K562 (cell line): ENCODE results near the gene ARHGEF4. TPM values are rescaled to one million over a fixed set of nuclear protein-coding genes. Genes with fewer than 3 reads are reported as not detected.

Experiments used
- ATAC-seq: fragments of 200-7000 bp; cut with Tn5 transposase; 3 replicates; pipeline ENCODE4 v1.9.1; 2020; ENCODE audit warnings: moderate library complexity
- BruUV-seq: library from RNA; stranded (reverse); fragments of 400-500 nt; replicated peaks from 2 replicates; lab custom pipeline; 2021; lab: Mats Ljungman, UMichigan
- CTCF ChIA-PET: fragments of 300-600 bp; formaldehyde crosslinking; extraction: SDS; loops from one replicate; lab custom pipeline; 2021; ENCODE audit warnings: low intra/inter-chr PET ratio; lab: Yijun Ruan, JAX
- POLR2A ChIA-PET: fragments of 300-600, 350-650 bp; sonication (Branson Sonifier 250); formaldehyde crosslinking; extraction: SDS; loops from one replicate; lab custom pipeline; 2021; ENCODE audit warnings: antibody characterized with exemption, inconsistent platforms; lab: Yijun Ruan, JAX
- DNase-seq, 4 experiments: peaks; one replicate each; pipeline versions ENCODE4 v3.0.0 to v3.0.0-alpha.2; 2011 to 2018; ENCODE audit warnings: low spot score in 3 of 4, mixed read lengths in 3 of 4; ENCODE audit errors: extremely low read depth in 1 of 4
- FAIRE-seq: peaks from 2 replicates; lab custom pipeline; 2011; peaks lifted over from hg19 to GRCh38; lab: Jason Lieb, UNC
- H2AFZ ChIP-seq: 2 replicates; pipeline ENCODE4 v1.6.0; 2011; ENCODE audit warnings: low read depth, low read length, control low read depth, inconsistent platforms
- H3K27ac ChIP-seq: fragments of 200-600 bp; 3 replicates; pipeline ENCODE4 v1.8.0; 2011; ENCODE audit warnings: low read depth, mild to moderate bottlenecking, control low read depth, inconsistent platforms, low read length, moderate library complexity, mixed read lengths; ENCODE audit errors: extremely low read depth
- H3K27me3 ChIP-seq, 2 experiments: fragments of 300-600 bp in 1 of 2; 2 replicates in 1 of 2; 3 replicates in 1 of 2; pipeline versions ENCODE4 v1.6.0 to v1.8.0; 2011; ENCODE audit warnings: inconsistent platforms in 2 of 2, low read length in 2 of 2, mild to moderate bottlenecking in 1 of 2, mixed read lengths in 1 of 2, moderate library complexity in 1 of 2; ENCODE audit not compliant: control insufficient read depth in 2 of 2, insufficient read depth in 2 of 2
- H3K36me3 ChIP-seq: fragments of 300-600 bp; 3 replicates; pipeline ENCODE4 v1.8.0; 2011; ENCODE audit warnings: mild to moderate bottlenecking, low read length, inconsistent platforms; ENCODE audit not compliant: control insufficient read depth, insufficient read depth
- H3K4me1 ChIP-seq, 2 experiments: fragments of 200-600 bp in 1 of 2; replicated peaks in 1 of 2; 2 replicates in 1 of 2; 3 replicates in 1 of 2; pipeline versions ENCODE4 v1.5.1 to v1.8.0; 2011; ENCODE audit warnings: inconsistent platforms in 2 of 2, low read length in 2 of 2, mild to moderate bottlenecking in 1 of 2, mixed read lengths in 1 of 2, moderate library complexity in 1 of 2; ENCODE audit not compliant: control insufficient read depth in 2 of 2, insufficient read depth in 2 of 2
- H3K4me2 ChIP-seq: 2 replicates; pipeline ENCODE4 v1.6.1; 2011; ENCODE audit warnings: low read length, control low read depth, inconsistent platforms, mixed read lengths; ENCODE audit not compliant: insufficient read depth
- H3K4me3 ChIP-seq: fragments of 200-600 bp; sonication (generic), shearing (Covaris generic); 2 replicates; pipeline ENCODE4 v1.5.1; 2016; ENCODE audit warnings: control low read depth, inconsistent platforms
- H3K79me2 ChIP-seq: fragments of 200-600 bp; 3 replicates; pipeline ENCODE4 v1.8.0; 2011; ENCODE audit warnings: low read length, inconsistent platforms; ENCODE audit not compliant: control insufficient read depth, insufficient read depth
- H3K9ac ChIP-seq, 2 experiments: 2 replicates each; pipeline versions ENCODE4 v1.6.0 to v1.6.1; 2011; ENCODE audit warnings: low read depth in 2 of 2, low read length in 2 of 2, control low read depth in 1 of 2, inconsistent platforms in 1 of 2, mild to moderate bottlenecking in 1 of 2, mixed read lengths in 1 of 2; ENCODE audit not compliant: insufficient read depth in 1 of 2
- H3K9me1 ChIP-seq: one replicate; pipeline ENCODE4 v1.6.0; 2011; ENCODE audit warnings: inconsistent platforms, mild to moderate bottlenecking, low read length, moderate library complexity; ENCODE audit not compliant: control insufficient read depth, insufficient read depth
- H3K9me3 ChIP-seq: replicated peaks from 2 replicates; pipeline ENCODE4 v1.5.1; 2011; ENCODE audit warnings: low read depth, low read length, inconsistent platforms; ENCODE audit not compliant: control insufficient read depth, insufficient read depth
- H4K20me1 ChIP-seq: replicated peaks from 2 replicates; pipeline ENCODE4 v1.6.1; 2011; ENCODE audit warnings: low read length, inconsistent platforms, mixed read lengths; ENCODE audit not compliant: control insufficient read depth, insufficient read depth
- AFF4 ChIP-seq: sonication (generic); formaldehyde crosslinking; IDR thresholded peaks from 2 replicates; pipeline ENCODE4 v1.8.0; 2023; ENCODE audit warnings: mild to moderate bottlenecking, missing genetic modification reagents
- CSDE1 ChIP-seq, 2 experiments: fragments of 450-650 bp; IDR thresholded peaks; 2 replicates each; pipeline ENCODE4 v1.6.1; 2016; ENCODE audit warnings: mild to moderate bottlenecking in 1 of 2
- DIDO1 ChIP-seq: fragments of 450-650 bp; IDR thresholded peaks from 2 replicates; pipeline ENCODE4 v1.6.1; 2016; ENCODE audit warnings: low read depth, missing biosample characterization, missing genetic modification characterization
- EP300 ChIP-seq: IDR thresholded peaks from 2 replicates; pipeline ENCODE4 v1.6.1; 2012; ENCODE audit warnings: low read length, improper control_type of control experiment
- KAT2B ChIP-seq: IDR thresholded peaks from one replicate; pipeline ENCODE4 v1.6.1; 2012; ENCODE audit warnings: low read depth, mild to moderate bottlenecking, control low read depth, inconsistent platforms, low read length, moderate library complexity
- MLX ChIP-seq, 2 experiments: fragments of 450-650 bp in 1 of 2; sonication (generic) in 1 of 2; formaldehyde crosslinking; conservative IDR thresholded peaks; 2 replicates each; pipeline versions ENCODE4 v1.4.0 to v1.8.1; 2020 to 2022; ENCODE audit warnings: mild to moderate bottlenecking in 1 of 2, missing genetic modification reagents in 1 of 2
- MNT ChIP-seq, 2 experiments: fragments of 450-650 bp; conservative IDR thresholded peaks; 2 replicates each; pipeline ENCODE4 v1.6.1; 2017; ENCODE audit warnings: mild to moderate bottlenecking in 2 of 2, moderate library complexity in 2 of 2
- NCOA1 ChIP-seq: fragments of 450-650 bp; IDR thresholded peaks from 2 replicates; pipeline ENCODE4 v1.6.1; 2016; ENCODE audit warnings: low read depth
- PRMT5 ChIP-seq: sonication (generic); formaldehyde crosslinking; IDR thresholded peaks from 2 replicates; pipeline ENCODE4 v1.5.0; 2020; ENCODE audit warnings: missing genetic modification reagents
- TCF3 ChIP-seq: sonication (generic); formaldehyde crosslinking; IDR thresholded peaks from 2 replicates; pipeline ENCODE4 v1.4.0; 2020; ENCODE audit warnings: mild to moderate bottlenecking, missing genetic modification reagents
- THRA ChIP-seq: fragments of 450-650 bp; IDR thresholded peaks from 2 replicates; pipeline ENCODE4 v1.6.1; 2017; ENCODE audit warnings: mild to moderate bottlenecking, moderate library complexity
- ZFP1 ChIP-seq: fragments of 450-650 bp; formaldehyde crosslinking; IDR thresholded peaks from 2 replicates; pipeline ENCODE4 v1.4.0; 2020; ENCODE audit warnings: mild to moderate bottlenecking, mixed read lengths
- ZNF57 ChIP-seq: fragments of 450-650 bp; formaldehyde crosslinking; IDR thresholded peaks from 2 replicates; pipeline ENCODE4 v1.4.0; 2020; ENCODE audit warnings: mild to moderate bottlenecking, moderate library complexity
- ZNF707 ChIP-seq: fragments of 250-450 bp; sonication (Bioruptor Pico); conservative IDR thresholded peaks from 2 replicates; pipeline ENCODE4 v1.8.0; 2022; ENCODE audit warnings: inconsistent platforms, mild to moderate bottlenecking, moderate library complexity
- WGBS: fragments of 100-300 bp; shearing (Covaris generic); methylation state at CpG from one replicate; pipeline ENCODE4 v1.1.6; 2016; ENCODE audit warnings: low coverage, mixed read lengths; ENCODE audit not compliant: insufficient coverage; ENCODE audit errors: missing lambda C conversion rate; 5-methylcytosine and 5-hydroxymethylcytosine counted together
- in situ Hi-C: fragments of 300-500 bp; cut with MboI; formaldehyde crosslinking; loops from 4 replicates; pipeline ENCODE4 v1.15.0; 2018; ENCODE audit warnings: inconsistent platforms, mixed read lengths
- intact Hi-C: fragments of 100-400 bp; cut with micrococcal nuclease; formaldehyde crosslinking; loops from 2 replicates; pipeline ENCODE4 v1.14.2; 2022
- polyA plus RNA-seq, 8 experiments: library from polyadenylated mRNA; depleted of rRNA in 4 of 8; stranded (reverse) in 5 of 8; unstranded in 3 of 8; fragments of >200 nt; fragmentation: Nextera tagmentation in 2 of 8; fragmentation: Illumina TruSeq in 1 of 8; extraction: Ambion mirVana in 2 of 8; extraction: Trizol in 1 of 8; gene quantifications; 2 replicates each; pipeline versions ENCODE4 v1.2.1 to v1.2.3, GENCODE V29; 2011 to 2014; ENCODE audit warnings: inconsistent platforms in 1 of 8, missing spikeins in 1 of 8
- total RNA-seq, 7 experiments: library from RNA; depleted of rRNA in 6 of 7; stranded (reverse); fragments of >200 nt in 6 of 7; fragmentation: Illumina TruSeq in 2 of 7; extraction: Trizol in 2 of 7; gene quantifications; 2 replicates each; pipeline versions ENCODE4 v1.2.1 to v1.2.3, GENCODE V29; 2011 to 2021; ENCODE audit warnings: low replicate concordance in 1 of 7

Gene ARHGEF4
- total and polyA plus RNA-seq, 9 of the 15 experiments (the other 6 are each of a cell fraction or from before 2014, with no cell fraction given): not detected

GRCh38 chr2:130834091-130834930 is 2.4 kb upstream of the ARHGEF4 start:
- peaks cover 0 to 12% of the 10 kb centered on the region in 2 experiments; a peak in 2 of 5 replicates for H3K4me1 ChIP-seq
- intact Hi-C loops (no loop called here), in situ Hi-C loops (no loop called here)
- no peaks in the 10 kb centered on the region for H3K9me1 ChIP-seq
- no peak overlapping the region for H3K9ac ChIP-seq
- no peaks in the 10 kb centered on the region for H3K79me2 ChIP-seq
- FAIRE-seq: no peak
- H3K4me2 ChIP-seq: no peak overlapping the region
- CTCF ChIA-PET: no interaction called here
- H4K20me1 ChIP-seq: peaks cover 9% of the 10 kb centered on the region; the same call in 1 of the 2 replicates
- no peak overlapping the region for H2AFZ ChIP-seq
- no peak for DNase-seq
- no peak for ATAC-seq
- BruUV-seq: no TSS peak
- H3K9me3 ChIP-seq: no peaks in the 10 kb centered on the region
- no peak overlapping the region for H3K4me3 ChIP-seq
- 1% methylated on average over 18 of the region's 18 CpGs for WGBS
- H3K27me3 ChIP-seq: peaks cover 17 to 69% of the 10 kb centered on the region in 2 experiments; a peak in 4 of 5 replicates
- no peaks in the 10 kb centered on the region for H3K36me3 ChIP-seq
- no peak overlapping the region for H3K27ac ChIP-seq
- POLR2A ChIA-PET: no interaction called here
- TF ChIP-seq NCOA1 (no peak), AFF4 (CRISPR knock-in tag) (no peak), MNT (conservative IDR thresholded peaks at IDR 0.05) (no peak), TCF3 (CRISPR knock-in tag) (no peak), ZNF707 (CRISPR knock-in tag) (no peak), MLX (CRISPR knock-in tag; conservative IDR thresholded peaks at IDR 0.05) (no peak), DIDO1 (tag) (no peak), THRA (no peak), PRMT5 (CRISPR knock-in tag) (no peak), ZFP1 (no peak), EP300 (no peak), CSDE1 (IDR thresholded peaks at IDR 0.05) (no peak), ZNF57 (CRISPR knock-in tag) (no peak), KAT2B (no peak)
